Stimulated activated CD8-positive, alpha-beta memory T cell treated with anti-CD3 and anti-CD28 coated beads, Interleukin-12 subunit alpha, Interleukin-12 subunit beta, amount 100 ng/mL, for 24 hours (primary cell): ENCODE results near the gene MCM8.
"Not testable (repeated sequence)": the region's sequence is repeated elsewhere in the genome, so short reads cannot be mapped to it uniquely, and the experiment has no call there.

Source experiments
- DNase-seq: peaks from one replicate; pipeline ENCODE4 v3.0.0-alpha.2; 2020; ENCODE audit errors: extremely low read depth

MCM8 gene

GRCh38 chr20:6006603-6006949 lies 56.1 kb downstream of the MCM8 start:
- DNase-seq, result no peak

GRCh38 chr20:6007094-6007528 lies 56.7 kb downstream of the MCM8 start:
- DNase-seq, result no peak

- DNase-seq, result no peak
These were observed 57.2 kb downstream of the MCM8 start for GRCh38 chr20:6007529-6008103.

- no peak for DNase-seq
These were observed 57.8 kb downstream of the MCM8 start for GRCh38 chr20:6008254-6008653.

- no peak for DNase-seq
These were observed 61.7 kb downstream of the MCM8 start for GRCh38 chr20:6012179-6012578.

GRCh38 chr20:6014017-6014416 lies 63.6 kb downstream of the MCM8 start:
- no peak for DNase-seq

GRCh38 chr20:6014957-6015356 lies 64.5 kb downstream of the MCM8 start:
- no peak for DNase-seq

- DNase-seq, result no peak
These were observed 67.0 kb downstream of the MCM8 start for GRCh38 chr20:6017467-6017866.

- DNase-seq, result no peak
These were observed 67.4 kb downstream of the MCM8 start for GRCh38 chr20:6017880-6018279.

- no peak for DNase-seq
These were observed 74.3 kb downstream of the MCM8 start for GRCh38 chr20:6024768-6025167.

- no peak for DNase-seq
These were observed 75.6 kb downstream of the MCM8 start for GRCh38 chr20:6026051-6026450.

- no peak for DNase-seq
These were observed 78.4 kb downstream of the MCM8 start for GRCh38 chr20:6028818-6029217.

GRCh38 chr20:6029538-6029937 lies 79.1 kb downstream of the MCM8 start:
- no peak for DNase-seq

- DNase-seq, result no peak
These were observed 80.1 kb downstream of the MCM8 start for GRCh38 chr20:6030453-6031080.

GRCh38 chr20:6032907-6033306 lies 82.5 kb downstream of the MCM8 start:
- not testable (repeated sequence) for DNase-seq

GRCh38 chr20:6034134-6034969 lies 83.9 kb downstream of the MCM8 start:
- DNase-seq, result no peak

- no peak for DNase-seq
These were observed 85.8 kb downstream of the MCM8 start for GRCh38 chr20:6036213-6036612.

- no peak for DNase-seq
These were observed 86.6 kb downstream of the MCM8 start for GRCh38 chr20:6037082-6037481.

- DNase-seq, result no peak
These were observed 87.8 kb downstream of the MCM8 start for GRCh38 chr20:6038256-6038655.

- no peak for DNase-seq
These were observed 89.3 kb downstream of the MCM8 start for GRCh38 chr20:6039766-6040165.

GRCh38 chr20:6040540-6040939 lies 90.1 kb downstream of the MCM8 start:
- DNase-seq, result no peak

- no peak for DNase-seq
These were observed 90.7 kb downstream of the MCM8 start for GRCh38 chr20:6040958-6041807.
